K562 (cell line): ENCODE measurements around the gene ILF3. TPM values are rescaled to one million over a fixed set of nuclear protein-coding genes. Genes with fewer than 3 reads are reported as not detected.

Source experiments
- ATAC-seq: fragments of 200-7000 bp; cut with Tn5 transposase; 3 replicates; pipeline ENCODE4 v1.9.1; 2020; ENCODE audit warnings: moderate library complexity
- BruUV-seq: library from RNA; stranded (reverse); fragments of 400-500 nt; replicated peaks from 2 replicates; lab custom pipeline; 2021; lab: Mats Ljungman, UMichigan
- CTCF ChIA-PET: fragments of 300-600 bp; formaldehyde crosslinking; extraction: SDS; loops from one replicate; lab custom pipeline; 2021; ENCODE audit warnings: low intra/inter-chr PET ratio; lab: Yijun Ruan, JAX
- POLR2A ChIA-PET: fragments of 300-600, 350-650 bp; sonication (Branson Sonifier 250); formaldehyde crosslinking; extraction: SDS; loops from one replicate; lab custom pipeline; 2021; ENCODE audit warnings: antibody characterized with exemption, inconsistent platforms; lab: Yijun Ruan, JAX
- DNase-seq, 4 experiments: peaks; one replicate each; pipeline versions ENCODE4 v3.0.0 to v3.0.0-alpha.2; 2011 to 2018; ENCODE audit warnings: low spot score in 3 of 4, mixed read lengths in 3 of 4; ENCODE audit errors: extremely low read depth in 1 of 4
- FAIRE-seq: peaks from 2 replicates; lab custom pipeline; 2011; peaks lifted over from hg19 to GRCh38; lab: Jason Lieb, UNC
- H2AFZ ChIP-seq: 2 replicates; pipeline ENCODE4 v1.6.0; 2011; ENCODE audit warnings: low read depth, low read length, control low read depth, inconsistent platforms
- H3K27ac ChIP-seq: fragments of 200-600 bp; 3 replicates; pipeline ENCODE4 v1.8.0; 2011; ENCODE audit warnings: low read depth, mild to moderate bottlenecking, control low read depth, inconsistent platforms, low read length, moderate library complexity, mixed read lengths; ENCODE audit errors: extremely low read depth
- H3K27me3 ChIP-seq, 2 experiments: fragments of 300-600 bp in 1 of 2; 2 replicates in 1 of 2; 3 replicates in 1 of 2; pipeline versions ENCODE4 v1.6.0 to v1.8.0; 2011; ENCODE audit warnings: inconsistent platforms in 2 of 2, low read length in 2 of 2, mild to moderate bottlenecking in 1 of 2, mixed read lengths in 1 of 2, moderate library complexity in 1 of 2; ENCODE audit not compliant: control insufficient read depth in 2 of 2, insufficient read depth in 2 of 2
- H3K36me3 ChIP-seq: fragments of 300-600 bp; 3 replicates; pipeline ENCODE4 v1.8.0; 2011; ENCODE audit warnings: mild to moderate bottlenecking, low read length, inconsistent platforms; ENCODE audit not compliant: control insufficient read depth, insufficient read depth
- H3K4me1 ChIP-seq, 2 experiments: fragments of 200-600 bp in 1 of 2; replicated peaks in 1 of 2; 2 replicates in 1 of 2; 3 replicates in 1 of 2; pipeline versions ENCODE4 v1.5.1 to v1.8.0; 2011; ENCODE audit warnings: inconsistent platforms in 2 of 2, low read length in 2 of 2, mild to moderate bottlenecking in 1 of 2, mixed read lengths in 1 of 2, moderate library complexity in 1 of 2; ENCODE audit not compliant: control insufficient read depth in 2 of 2, insufficient read depth in 2 of 2
- H3K4me2 ChIP-seq: 2 replicates; pipeline ENCODE4 v1.6.1; 2011; ENCODE audit warnings: low read length, control low read depth, inconsistent platforms, mixed read lengths; ENCODE audit not compliant: insufficient read depth
- H3K4me3 ChIP-seq: fragments of 200-600 bp; sonication (generic), shearing (Covaris generic); 2 replicates; pipeline ENCODE4 v1.5.1; 2016; ENCODE audit warnings: control low read depth, inconsistent platforms
- H3K79me2 ChIP-seq: fragments of 200-600 bp; 3 replicates; pipeline ENCODE4 v1.8.0; 2011; ENCODE audit warnings: low read length, inconsistent platforms; ENCODE audit not compliant: control insufficient read depth, insufficient read depth
- H3K9ac ChIP-seq, 2 experiments: 2 replicates each; pipeline versions ENCODE4 v1.6.0 to v1.6.1; 2011; ENCODE audit warnings: low read depth in 2 of 2, low read length in 2 of 2, control low read depth in 1 of 2, inconsistent platforms in 1 of 2, mild to moderate bottlenecking in 1 of 2, mixed read lengths in 1 of 2; ENCODE audit not compliant: insufficient read depth in 1 of 2
- H3K9me1 ChIP-seq: one replicate; pipeline ENCODE4 v1.6.0; 2011; ENCODE audit warnings: inconsistent platforms, mild to moderate bottlenecking, low read length, moderate library complexity; ENCODE audit not compliant: control insufficient read depth, insufficient read depth
- H3K9me3 ChIP-seq: replicated peaks from 2 replicates; pipeline ENCODE4 v1.5.1; 2011; ENCODE audit warnings: low read depth, low read length, inconsistent platforms; ENCODE audit not compliant: control insufficient read depth, insufficient read depth
- H4K20me1 ChIP-seq: replicated peaks from 2 replicates; pipeline ENCODE4 v1.6.1; 2011; ENCODE audit warnings: low read length, inconsistent platforms, mixed read lengths; ENCODE audit not compliant: control insufficient read depth, insufficient read depth
- ADNP ChIP-seq: fragments of 200-800 bp; sonication (Bioruptor generic); IDR thresholded peaks from 2 replicates; pipeline ENCODE4 v1.6.1; 2016; ENCODE audit warnings: missing genetic modification characterization, missing compliant biosample characterization
- BCOR ChIP-seq: fragments of 450-650 bp; IDR thresholded peaks from 2 replicates; pipeline ENCODE4 v1.6.1; 2016
- CBX3 ChIP-seq, 2 experiments: IDR thresholded peaks; 1 replicate in 1 of 2; 2 replicates in 1 of 2; pipeline ENCODE4 v1.6.1; 2012; ENCODE audit warnings: inconsistent platforms in 2 of 2, low read length in 2 of 2, borderline replicate concordance in 1 of 2, control low read depth in 1 of 2
- HDAC1 ChIP-seq, 2 experiments: fragments of 450-650 bp; IDR thresholded peaks; 2 replicates each; pipeline ENCODE4 v1.6.1; 2016 to 2017; ENCODE audit warnings: inconsistent platforms in 1 of 2, mild to moderate bottlenecking in 1 of 2, moderate library complexity in 1 of 2
- HDAC2 ChIP-seq: fragments of 450-650 bp; IDR thresholded peaks from 2 replicates; pipeline ENCODE4 v1.6.1; 2016; ENCODE audit warnings: mild to moderate bottlenecking
- KDM1A ChIP-seq, 2 experiments: fragments of 450-650 bp; IDR thresholded peaks; 2 replicates each; pipeline ENCODE4 v1.6.1; 2016; ENCODE audit warnings: mild to moderate bottlenecking in 2 of 2
- MED1 ChIP-seq: sonication (generic); formaldehyde crosslinking; IDR thresholded peaks from 2 replicates; pipeline ENCODE4 v1.8.1; 2023; ENCODE audit warnings: missing genetic modification reagents, borderline replicate concordance
- NCOA4 ChIP-seq: fragments of 450-650 bp; IDR thresholded peaks from 2 replicates; pipeline ENCODE4 v1.6.1; 2018; ENCODE audit warnings: mild to moderate bottlenecking; ENCODE audit not compliant: partially characterized antibody
- PHF20 ChIP-seq: fragments of 450-650 bp; IDR thresholded peaks from 2 replicates; pipeline ENCODE4 v1.6.1; 2018; ENCODE audit not compliant: partially characterized antibody
- RBM25 ChIP-seq: fragments of 200-400 bp; formaldehyde crosslinking; IDR thresholded peaks from 2 replicates; pipeline ENCODE4 v1.6.1; 2018; ENCODE audit warnings: low read length, low read depth, moderate library complexity; ENCODE audit not compliant: severe bottlenecking
- RCOR1 ChIP-seq, 2 experiments: IDR thresholded peaks; 2 replicates each; pipeline ENCODE4 v1.6.1; 2012; ENCODE audit warnings: low read depth in 2 of 2, low read length in 2 of 2, borderline replicate concordance in 1 of 2, improper control_type of control experiment in 1 of 2
- SMARCA5 ChIP-seq: fragments of 450-650 bp; IDR thresholded peaks from 2 replicates; pipeline ENCODE4 v1.6.1; 2016
- TAF15 ChIP-seq: fragments of 200-400 bp; formaldehyde crosslinking; IDR thresholded peaks from 2 replicates; pipeline ENCODE4 v1.6.1; 2017; ENCODE audit warnings: mild to moderate bottlenecking, low read depth, low read length, moderate library complexity
- WGBS: fragments of 100-300 bp; shearing (Covaris generic); methylation state at CpG from one replicate; pipeline ENCODE4 v1.1.6; 2016; ENCODE audit warnings: low coverage, mixed read lengths; ENCODE audit not compliant: insufficient coverage; ENCODE audit errors: missing lambda C conversion rate; 5-methylcytosine and 5-hydroxymethylcytosine counted together
- in situ Hi-C: fragments of 300-500 bp; cut with MboI; formaldehyde crosslinking; loops from 4 replicates; pipeline ENCODE4 v1.15.0; 2018; ENCODE audit warnings: inconsistent platforms, mixed read lengths
- intact Hi-C: fragments of 100-400 bp; cut with micrococcal nuclease; formaldehyde crosslinking; loops from 2 replicates; pipeline ENCODE4 v1.14.2; 2022
- polyA plus RNA-seq, 8 experiments: library from polyadenylated mRNA; depleted of rRNA in 4 of 8; stranded (reverse) in 5 of 8; unstranded in 3 of 8; fragments of >200 nt; fragmentation: Nextera tagmentation in 2 of 8; fragmentation: Illumina TruSeq in 1 of 8; extraction: Ambion mirVana in 2 of 8; extraction: Trizol in 1 of 8; gene quantifications; 2 replicates each; pipeline versions ENCODE4 v1.2.1 to v1.2.3, GENCODE V29; 2011 to 2014; ENCODE audit warnings: inconsistent platforms in 1 of 8, missing spikeins in 1 of 8
- total RNA-seq, 7 experiments: library from RNA; depleted of rRNA in 6 of 7; stranded (reverse); fragments of >200 nt in 6 of 7; fragmentation: Illumina TruSeq in 2 of 7; extraction: Trizol in 2 of 7; gene quantifications; 2 replicates each; pipeline versions ENCODE4 v1.2.1 to v1.2.3, GENCODE V29; 2011 to 2021; ENCODE audit warnings: low replicate concordance in 1 of 7
- TF ChIP-seq, protein P1 (sequence below): sonication (generic); formaldehyde crosslinking; IDR thresholded peaks from 2 replicates; pipeline ENCODE4 v1.8.1; 2023; ENCODE audit warnings: mild to moderate bottlenecking, missing genetic modification reagents
- TF ChIP-seq, protein P2 (sequence below): sonication (generic); formaldehyde crosslinking; IDR thresholded peaks from 2 replicates; pipeline ENCODE4 v1.8.1; 2022; ENCODE audit warnings: missing genetic modification reagents

ILF3 gene
- total and polyA plus RNA-seq, 9 of the 15 experiments (the other 6 are each of a cell fraction or from before 2014, with no cell fraction given) = 26.0 to 453 (median 175) TPM

DNA sequence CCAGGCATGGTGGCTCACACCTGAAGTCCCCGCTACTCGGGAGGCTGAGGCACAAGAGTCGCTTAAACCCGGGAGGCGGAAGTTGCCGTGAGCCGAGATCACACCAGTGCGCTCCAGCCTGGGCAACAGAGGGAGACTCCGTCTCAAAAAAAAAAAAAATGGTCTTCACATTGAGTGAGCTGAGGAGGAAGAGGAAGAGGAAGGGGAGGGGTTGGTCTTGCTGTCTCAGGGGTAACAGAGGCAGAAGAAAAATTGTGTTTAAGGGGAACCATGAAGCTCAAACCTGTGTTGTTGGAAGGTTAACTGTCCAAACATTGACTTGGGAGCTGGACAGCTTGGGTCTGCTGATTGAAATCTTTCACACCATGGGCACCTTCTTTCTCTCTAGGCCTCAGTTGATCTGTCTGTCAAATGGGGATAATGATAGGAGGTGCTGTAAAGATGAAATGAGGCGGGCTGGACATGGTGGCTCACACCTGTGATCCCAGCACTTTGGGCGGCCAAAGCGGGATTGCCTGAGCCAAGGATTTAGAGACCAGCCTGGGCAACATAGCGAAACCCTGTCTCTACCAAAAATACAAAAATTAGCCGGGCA lies 38.6 kb upstream of the ILF3 start:
- Histone ChIP-seq H3K27ac (no peak overlapping the region), H3K9ac (no peak overlapping the region), H3K4me3 (no peak overlapping the region), H3K4me1 (peaks cover 19 to 37% of the 10 kb centered on the region in 2 experiments), H3K79me2 (peaks cover 10% of the 10 kb centered on the region; the same call in 2 of the 3 replicates), H3K4me2 (no peak overlapping the region; the same call in 1 of the 2 replicates), H3K36me3 (no peaks in the 10 kb centered on the region), H3K27me3 (no peaks in the 10 kb centered on the region), H4K20me1 (no peaks in the 10 kb centered on the region), H3K9me3 (no peaks in the 10 kb centered on the region), H3K9me1 (no peaks in the 10 kb centered on the region), H2AFZ (no peak overlapping the region)
- ATAC-seq (no peak), FAIRE-seq (no peak), DNase-seq (no peak)
- no TSS peak for BruUV-seq
- ChIA-PET CTCF (interaction anchor here (1.2 kb wide), 1 partner anchor 34 kb away, joined by 5 read pairs; no protein-coding TSS in a partner anchor), POLR2A (no interaction called here)
- intact Hi-C loops = loop anchor here (2.0 kb wide), 1 partner anchor 13 kb away; no protein-coding TSS in a partner anchor
- TF ChIP-seq HDAC1 (IDR thresholded peaks at IDR 0.05) (0 out of 4 replicates have a peak, but pooled peaks of 1 of the 2 experiments have one; percentile 27), BCOR (peak; percentile 95), TAF15 (no peak), ADNP (tag) (peak; percentile 91), RBM25 (peak; percentile 88), MED1 (no peak), CBX3 (IDR thresholded peaks at IDR 0.05; ENCODE audit: borderline replicate concordance in 1 of 2, low read length in 2 of 2) (no peak), HDAC2 (peak; percentile 77), KDM1A (IDR thresholded peaks at IDR 0.05) (peak; percentile 66 to 83), RCOR1 (IDR thresholded peaks at IDR 0.05; ENCODE audit: borderline replicate concordance in 1 of 2, low read depth in 2 of 2, low read length in 2 of 2) (peak; percentile 22 to 48; a peak in 1 of 4 replicates), NCOA4 (peak; percentile 21), PHF20 (peak; percentile 34), SMARCA5 (peak; percentile 48; the same call in 1 of the 2 replicates)
- TF ChIP-seq, protein P1, sequence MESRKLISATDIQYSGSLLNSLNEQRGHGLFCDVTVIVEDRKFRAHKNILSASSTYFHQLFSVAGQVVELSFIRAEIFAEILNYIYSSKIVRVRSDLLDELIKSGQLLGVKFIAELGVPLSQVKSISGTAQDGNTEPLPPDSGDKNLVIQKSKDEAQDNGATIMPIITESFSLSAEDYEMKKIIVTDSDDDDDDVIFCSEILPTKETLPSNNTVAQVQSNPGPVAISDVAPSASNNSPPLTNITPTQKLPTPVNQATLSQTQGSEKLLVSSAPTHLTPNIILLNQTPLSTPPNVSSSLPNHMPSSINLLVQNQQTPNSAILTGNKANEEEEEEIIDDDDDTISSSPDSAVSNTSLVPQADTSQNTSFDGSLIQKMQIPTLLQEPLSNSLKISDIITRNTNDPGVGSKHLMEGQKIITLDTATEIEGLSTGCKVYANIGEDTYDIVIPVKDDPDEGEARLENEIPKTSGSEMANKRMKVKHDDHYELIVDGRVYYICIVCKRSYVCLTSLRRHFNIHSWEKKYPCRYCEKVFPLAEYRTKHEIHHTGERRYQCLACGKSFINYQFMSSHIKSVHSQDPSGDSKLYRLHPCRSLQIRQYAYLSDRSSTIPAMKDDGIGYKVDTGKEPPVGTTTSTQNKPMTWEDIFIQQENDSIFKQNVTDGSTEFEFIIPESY (CRISPR knock-in tag) = 0 out of 2 replicates have a peak, but pooled peaks have one; percentile 6
- TF ChIP-seq, protein P2, sequence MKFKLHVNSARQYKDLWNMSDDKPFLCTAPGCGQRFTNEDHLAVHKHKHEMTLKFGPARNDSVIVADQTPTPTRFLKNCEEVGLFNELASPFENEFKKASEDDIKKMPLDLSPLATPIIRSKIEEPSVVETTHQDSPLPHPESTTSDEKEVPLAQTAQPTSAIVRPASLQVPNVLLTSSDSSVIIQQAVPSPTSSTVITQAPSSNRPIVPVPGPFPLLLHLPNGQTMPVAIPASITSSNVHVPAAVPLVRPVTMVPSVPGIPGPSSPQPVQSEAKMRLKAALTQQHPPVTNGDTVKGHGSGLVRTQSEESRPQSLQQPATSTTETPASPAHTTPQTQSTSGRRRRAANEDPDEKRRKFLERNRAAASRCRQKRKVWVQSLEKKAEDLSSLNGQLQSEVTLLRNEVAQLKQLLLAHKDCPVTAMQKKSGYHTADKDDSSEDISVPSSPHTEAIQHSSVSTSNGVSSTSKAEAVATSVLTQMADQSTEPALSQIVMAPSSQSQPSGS = no peak
- in situ Hi-C loops = no loop called here
- 94% methylated on average over 13 of the region's 14 CpGs for WGBS
